Measurements from ENCODE around the gene EPG5.
"Not testable (repeated sequence)": the region's sequence is repeated elsewhere in the genome, so short reads cannot be mapped to it uniquely, and the experiment has no call there.

Gene EPG5

GRCh38 chr18:45863469-45863868 lies 103.7 kb downstream of the EPG5 start:
- no peak for DNase-seq (ENCODE audit: low read depth)

- no peak for DNase-seq (ENCODE audit: low read depth)
These were observed 105.2 kb downstream of the EPG5 start for GRCh38 chr18:45861926-45862325.

- no peak for DNase-seq (ENCODE audit: low read depth)
These were observed 106.2 kb downstream of the EPG5 start for GRCh38 chr18:45860971-45861370.

GRCh38 chr18:45860492-45860891 lies 106.6 kb downstream of the EPG5 start:
- DNase-seq (ENCODE audit: low read depth), result no peak

GRCh38 chr18:45859334-45859733 lies 107.8 kb downstream of the EPG5 start:
- no peak for DNase-seq (ENCODE audit: low read depth)

GRCh38 chr18:45856531-45856930 lies 110.6 kb downstream of the EPG5 start:
- no peak for DNase-seq (ENCODE audit: low read depth)

GRCh38 chr18:45854036-45854586 lies 113.0 kb downstream of the EPG5 start:
- DNase-seq (ENCODE audit: low read depth), result no peak

GRCh38 chr18:45852631-45853030 lies 114.5 kb downstream of the EPG5 start:
- DNase-seq (ENCODE audit: low read depth), result no peak

GRCh38 chr18:45851161-45851925 lies 115.8 kb downstream of the EPG5 start:
- DNase-seq (ENCODE audit: low read depth), result no peak

GRCh38 chr18:45850021-45850420 lies 117.1 kb downstream of the EPG5 start:
- no peak for DNase-seq (ENCODE audit: low read depth)

GRCh38 chr18:45849529-45849928 lies 117.6 kb downstream of the EPG5 start:
- no peak for DNase-seq (ENCODE audit: low read depth)

GRCh38 chr18:45848643-45849042 lies 118.5 kb downstream of the EPG5 start:
- DNase-seq (ENCODE audit: low read depth), result not testable (repeated sequence)

GRCh38 chr18:45847119-45847518 lies 120.0 kb downstream of the EPG5 start:
- DNase-seq (ENCODE audit: low read depth), result no peak

GRCh38 chr18:45845410-45845809 lies 121.7 kb downstream of the EPG5 start:
- DNase-seq (ENCODE audit: low read depth), result no peak

GRCh38 chr18:45844938-45845337 lies 122.2 kb downstream of the EPG5 start:
- no peak for DNase-seq (ENCODE audit: low read depth)

- DNase-seq (ENCODE audit: low read depth), result no peak
These were observed 124.1 kb downstream of the EPG5 start for GRCh38 chr18:45843019-45843418.

- DNase-seq (ENCODE audit: low read depth), result no peak
These were observed 125.2 kb downstream of the EPG5 start for GRCh38 chr18:45841765-45842442.

- DNase-seq (ENCODE audit: low read depth), result no peak
These were observed 125.9 kb downstream of the EPG5 start for GRCh38 chr18:45841060-45841764.

- peak; percentile 10 for DNase-seq (ENCODE audit: low read depth)
These were observed 127.4 kb downstream of the EPG5 start for GRCh38 chr18:45839414-45840395.

GRCh38 chr18:45838302-45839070 lies 128.6 kb downstream of the EPG5 start:
- no peak for DNase-seq (ENCODE audit: low read depth)

Data from T follicular helper cell (primary cell).